ENCODE data around the gene MYBPH. TPM values are rescaled to one million over a fixed set of nuclear protein-coding genes. Genes with fewer than 3 reads are reported as not detected.

The MYBPH gene
- total and polyA plus RNA-seq, 2 donors (not counting 1 experiment from before 2014, with no cell fraction given) = not detected

GRCh38 chr1:203180611-203181330 is 5.1 kb upstream of the MYBPH start:
- no peaks in the 10 kb centered on the region for H3K9me3 ChIP-seq (ENCODE audit: control extremely low read depth in 1 of 3, control insufficient read depth in 2 of 3, insufficient read depth in 1 of 3, low read length in 2 of 3)
- no peaks in the 10 kb centered on the region for H3K4me1 Mint-ChIP-seq
- H3K9me3 Mint-ChIP-seq (ENCODE audit: insufficient read depth) = no peaks in the 10 kb centered on the region
- H3K4me1 ChIP-seq (ENCODE audit: control insufficient read depth in 2 of 2, insufficient read depth in 2 of 2, low read length in 2 of 2) = peaks cover 0 to 5% of the 10 kb centered on the region in 2 donors
- H4K20me1 ChIP-seq (ENCODE audit: control insufficient read depth, insufficient read depth, low read length, poor library complexity, severe bottlenecking) = no peaks in the 10 kb centered on the region
- no peak overlapping the region for H3K27ac Mint-ChIP-seq
- no peak overlapping the region for H3K9ac ChIP-seq (ENCODE audit: low read length)
- H3K4me3 Mint-ChIP-seq = no peak overlapping the region
- ATAC-seq (ENCODE audit: low read depth) = no peak
- intact Hi-C loops (cut with micrococcal nuclease) = no loop called here
- no peak overlapping the region for H3K4me2 ChIP-seq (replicated peaks; ENCODE audit: low read depth, low read length, poor library complexity, severe bottlenecking)
- no peak overlapping the region for H3K4me3 ChIP-seq (ENCODE audit: control extremely low read depth in 1 of 5, extremely low read depth in 1 of 5, insufficient read depth in 1 of 5, low read depth in 2 of 5, low read length in 4 of 5)
- no peaks in the 10 kb centered on the region for H3K36me3 ChIP-seq (replicated peaks in 1 of 2; ENCODE audit: control extremely low read depth in 1 of 2, control insufficient read depth in 1 of 2, extremely low read depth in 1 of 2, insufficient read depth in 2 of 2, low read length in 1 of 2)
- H3K27me3 Mint-ChIP-seq = peaks cover 7% of the 10 kb centered on the region
- ChIA-PET POLR2A (no interaction called here), CTCF (no interaction called here)
- H2AFZ ChIP-seq (ENCODE audit: insufficient read depth, low read depth, low read length, poor library complexity, severe bottlenecking) = no peak overlapping the region
- 83% methylated on average over 8 of the region's 11 CpGs for WGBS (ENCODE audit: insufficient coverage)
- H3K27ac ChIP-seq (ENCODE audit: low read length in 2 of 2) = no peak overlapping the region
- no peak for TF ChIP-seq EZH2 (IDR thresholded peaks at IDR 0.05; ENCODE audit: borderline replicate concordance, insufficient read depth, low read depth, low read length, poor library complexity, severe bottlenecking)
- TF ChIP-seq CTCF (IDR thresholded peaks at IDR 0.05) = no peak
- no peaks in the 10 kb centered on the region for H3K79me2 ChIP-seq (ENCODE audit: control insufficient read depth, insufficient read depth, low read length)
- H3K27me3 ChIP-seq (replicated peaks in 1 of 4; ENCODE audit: control extremely low read depth in 1 of 4, control insufficient read depth in 3 of 4, insufficient read depth in 4 of 4, low read length in 3 of 4) = peaks cover 0 to 8% (median 0%) of the 10 kb centered on the region in 4 experiments
- DNase-seq = no peak

GRCh38 chr1:203179667-203180005 is 4.0 kb upstream of the MYBPH start:
- no peaks in the 10 kb centered on the region for H3K36me3 ChIP-seq (replicated peaks in 1 of 2; ENCODE audit: control extremely low read depth in 1 of 2, control insufficient read depth in 1 of 2, extremely low read depth in 1 of 2, insufficient read depth in 2 of 2, low read length in 1 of 2)
- H2AFZ ChIP-seq (ENCODE audit: insufficient read depth, low read depth, low read length, poor library complexity, severe bottlenecking) = no peak overlapping the region
- Mint-ChIP-seq H3K27ac (no peak overlapping the region), H3K27me3 (peaks cover 6% of the 10 kb centered on the region), H3K4me3 (no peak overlapping the region), H3K9me3 (ENCODE audit: insufficient read depth) (no peaks in the 10 kb centered on the region), H3K4me1 (peaks cover 1% of the 10 kb centered on the region)
- no peak for TF ChIP-seq CTCF (IDR thresholded peaks at IDR 0.05)
- no peak for TF ChIP-seq EZH2 (IDR thresholded peaks at IDR 0.05; ENCODE audit: borderline replicate concordance, insufficient read depth, low read depth, low read length, poor library complexity, severe bottlenecking)
- peaks cover 0 to 7% (median 0%) of the 10 kb centered on the region in 4 experiments for H3K27me3 ChIP-seq (replicated peaks in 1 of 4; ENCODE audit: control extremely low read depth in 1 of 4, control insufficient read depth in 3 of 4, insufficient read depth in 4 of 4, low read length in 3 of 4)
- no peak overlapping the region for H3K9ac ChIP-seq (ENCODE audit: low read length)
- POLR2A ChIA-PET = no interaction called here
- H3K9me3 ChIP-seq (ENCODE audit: control extremely low read depth in 1 of 3, control insufficient read depth in 2 of 3, insufficient read depth in 1 of 3, low read length in 2 of 3) = no peaks in the 10 kb centered on the region
- H3K27ac ChIP-seq (ENCODE audit: low read length in 2 of 2) = no peak overlapping the region
- no peak for DNase-seq
- H3K4me3 ChIP-seq (ENCODE audit: control extremely low read depth in 1 of 5, extremely low read depth in 1 of 5, insufficient read depth in 1 of 5, low read depth in 2 of 5, low read length in 4 of 5) = no peak overlapping the region
- no peak overlapping the region for H3K4me2 ChIP-seq (replicated peaks; ENCODE audit: low read depth, low read length, poor library complexity, severe bottlenecking)
- H3K4me1 ChIP-seq (ENCODE audit: control insufficient read depth in 2 of 2, insufficient read depth in 2 of 2, low read length in 2 of 2) = peaks cover 0 to 8% of the 10 kb centered on the region in 2 donors
- ATAC-seq (ENCODE audit: low read depth) = no peak
- H4K20me1 ChIP-seq (ENCODE audit: control insufficient read depth, insufficient read depth, low read length, poor library complexity, severe bottlenecking) = no peaks in the 10 kb centered on the region
- 95% methylated on average over 10 of the region's 10 CpGs for WGBS (ENCODE audit: insufficient coverage)
- CTCF ChIA-PET = no interaction called here
- H3K79me2 ChIP-seq (ENCODE audit: control insufficient read depth, insufficient read depth, low read length) = no peaks in the 10 kb centered on the region
- intact Hi-C loops (cut with micrococcal nuclease) = no loop called here

Data from B cell (primary cell).